Hematopoietic multipotent progenitor cell treated with erythropoietin and hydrocortisone succinate and interleukin-3 and kit ligand, for 15 days (in vitro differentiated cells): ENCODE results near the gene CCDC186.
A peak's percentile ranks its signal among the peaks of the same experiment; 100 is the strongest.

Experiments
- DNase-seq: peaks from one replicate; pipeline ENCODE4 v3.0.0-alpha.2; 2015; ENCODE audit warnings: low spot score

Gene CCDC186

DNA sequence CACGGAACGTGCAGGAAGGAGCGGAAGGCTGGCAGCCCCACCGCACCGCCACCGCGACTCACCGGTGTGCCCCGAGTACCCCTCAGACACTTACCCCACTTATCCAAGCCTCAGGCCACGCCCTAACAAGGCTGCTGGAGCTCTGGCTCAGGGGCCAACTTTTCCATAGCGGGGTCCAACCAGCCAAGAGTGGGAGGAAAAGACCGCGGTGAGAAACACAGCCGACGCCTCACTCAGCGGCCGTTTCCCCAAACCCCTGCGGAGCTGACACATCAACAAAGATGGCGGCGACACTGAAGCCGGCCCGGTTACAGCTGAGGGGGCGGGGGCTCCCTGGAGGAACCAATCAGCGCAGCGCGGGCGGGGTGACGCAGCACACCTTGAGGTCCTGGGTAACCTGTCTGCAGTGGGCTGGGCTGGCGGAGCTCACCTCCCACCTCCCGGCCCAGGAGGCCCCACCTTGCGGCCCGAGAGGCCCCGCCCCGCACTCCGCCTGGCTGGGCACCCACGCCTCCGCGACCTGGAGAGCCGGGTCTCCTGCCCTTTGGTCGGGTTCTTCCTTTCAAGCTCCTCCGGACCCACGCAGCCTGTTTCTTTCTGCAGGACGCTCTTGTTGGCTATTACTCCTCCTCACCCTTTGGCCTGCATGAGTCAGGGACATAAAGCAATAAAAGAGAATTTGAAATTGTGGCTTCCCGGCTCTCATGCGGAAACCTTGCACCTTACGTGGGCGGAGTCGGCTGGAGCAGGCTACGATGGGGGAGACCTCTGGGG is at the start of gene CCDC186:
Gene CCDC186, minus strand, starts transcription at position 283 of the 774 bp plus-strand sequence. CDS start 10,935 bp downstream, outside the sequence.
- DNase-seq: peak; percentile 96

DNA sequence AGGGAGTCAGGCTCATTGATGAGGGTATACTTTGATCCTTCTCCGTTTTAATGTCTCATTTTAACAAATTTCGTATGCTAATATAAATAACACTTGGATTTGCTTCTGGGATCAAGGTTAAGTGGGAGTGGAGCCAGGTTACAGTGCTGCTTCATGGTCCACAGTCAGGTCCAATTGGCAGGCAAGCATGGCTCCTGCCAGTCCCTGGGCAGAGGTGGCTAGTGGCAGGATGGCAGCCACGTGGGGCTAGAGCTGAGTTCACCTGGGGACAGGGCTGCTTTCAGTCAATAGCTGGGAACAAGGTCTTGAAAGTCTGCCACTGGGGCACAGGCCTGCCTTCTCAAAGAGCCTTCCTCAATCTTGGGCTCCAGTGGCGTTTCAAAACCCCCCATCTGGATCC is 49.1 kb upstream of the CCDC186 start:
- DNase-seq: no peak

DNA sequence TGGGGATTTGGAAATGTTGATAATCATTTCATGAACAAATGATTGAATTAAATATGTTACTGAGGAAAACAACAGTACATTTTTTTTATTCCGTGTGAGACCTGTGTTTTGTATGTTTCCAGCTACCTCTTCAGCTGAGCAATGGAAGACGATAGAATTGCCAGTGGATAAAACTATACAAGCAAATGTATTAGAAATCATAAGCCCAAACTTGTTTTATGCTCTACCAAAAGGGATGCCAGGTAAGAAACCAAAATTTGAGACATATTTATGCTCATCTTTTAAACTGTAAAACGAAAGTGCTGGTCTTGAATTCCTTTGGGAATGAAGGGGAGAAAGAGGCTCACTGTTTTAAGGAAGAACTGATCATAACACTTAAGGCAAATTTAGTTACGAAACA is 47.2 kb upstream of the CCDC186 start:
- DNase-seq: no peak

GRCh38 chr10:114220281-114220680 is 46.3 kb upstream of the CCDC186 start:
- no peak for DNase-seq

GRCh38 chr10:114215033-114215432 is 41.0 kb upstream of the CCDC186 start:
- no peak for DNase-seq

DNA sequence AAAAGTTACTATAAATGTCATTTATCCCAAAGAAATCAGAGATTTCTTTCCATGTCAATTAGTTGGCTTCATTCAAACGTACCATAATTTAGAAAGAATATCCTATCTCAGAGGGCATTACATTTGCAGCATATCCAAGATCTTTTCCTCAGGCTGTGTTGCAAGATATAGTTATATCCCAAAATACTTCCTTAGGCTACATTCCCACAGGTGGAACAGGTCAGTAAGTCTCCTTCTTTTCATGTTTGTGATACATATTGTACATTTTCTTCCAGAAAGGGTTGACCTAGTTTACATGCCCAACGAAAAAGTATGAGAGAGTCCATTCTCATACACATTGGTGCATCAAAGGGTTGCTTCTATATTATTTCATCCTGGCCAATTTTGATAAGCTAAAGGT is 38.1 kb upstream of the CCDC186 start:
- DNase-seq: no peak

DNA sequence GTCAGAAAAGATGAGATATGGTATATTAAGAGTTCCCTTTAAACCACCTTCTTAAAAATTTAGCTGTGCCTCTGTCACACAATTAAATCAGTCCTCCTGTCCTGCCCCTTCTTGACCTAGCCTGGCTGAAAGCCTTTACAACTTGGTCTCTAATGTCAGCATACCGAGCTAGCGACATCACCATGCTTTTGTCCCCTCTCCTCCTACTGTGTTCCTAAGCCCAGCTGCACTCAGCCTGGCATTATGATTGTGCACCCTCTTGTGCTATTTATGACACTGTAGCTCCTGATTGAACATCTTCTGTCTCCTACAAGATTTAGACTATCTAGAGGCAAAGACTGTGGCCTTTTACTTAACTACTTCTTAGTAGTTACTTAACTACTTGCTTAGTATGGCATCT is 34.3 kb upstream of the CCDC186 start:
- DNase-seq: no peak

GRCh38 chr10:114207349-114207748 is 33.3 kb upstream of the CCDC186 start:
- no peak for DNase-seq

- DNase-seq: no peak
These were observed 32.9 kb upstream of the CCDC186 start for GRCh38 chr10:114206902-114207301.

- DNase-seq: no peak
These were observed 28.8 kb upstream of the CCDC186 start for GRCh38 chr10:114202812-114203211.

GRCh38 chr10:114199239-114199638 is 25.2 kb upstream of the CCDC186 start:
- DNase-seq: no peak

- no peak for DNase-seq
These were observed 21.1 kb upstream of the CCDC186 start for GRCh38 chr10:114195079-114195478.

DNA sequence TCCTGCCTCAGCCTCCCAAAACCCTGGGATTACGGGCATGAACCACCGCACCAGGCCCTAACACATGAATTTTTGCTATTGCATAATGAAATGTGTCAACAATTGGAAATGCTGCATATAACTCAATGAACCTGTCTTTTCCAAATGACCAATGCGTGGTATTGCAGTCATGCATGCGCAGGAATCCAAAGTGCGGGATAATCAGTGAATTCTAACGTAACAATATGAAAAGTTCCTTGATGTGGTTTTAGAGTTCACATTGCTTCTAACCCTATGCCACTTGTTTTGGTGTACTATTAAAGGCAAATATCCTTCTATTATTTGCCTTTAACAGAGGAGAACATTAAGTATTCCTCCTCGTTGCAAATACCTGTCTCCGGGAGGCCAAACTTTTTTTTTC is 15.7 kb upstream of the CCDC186 start:
- no peak for DNase-seq

DNA sequence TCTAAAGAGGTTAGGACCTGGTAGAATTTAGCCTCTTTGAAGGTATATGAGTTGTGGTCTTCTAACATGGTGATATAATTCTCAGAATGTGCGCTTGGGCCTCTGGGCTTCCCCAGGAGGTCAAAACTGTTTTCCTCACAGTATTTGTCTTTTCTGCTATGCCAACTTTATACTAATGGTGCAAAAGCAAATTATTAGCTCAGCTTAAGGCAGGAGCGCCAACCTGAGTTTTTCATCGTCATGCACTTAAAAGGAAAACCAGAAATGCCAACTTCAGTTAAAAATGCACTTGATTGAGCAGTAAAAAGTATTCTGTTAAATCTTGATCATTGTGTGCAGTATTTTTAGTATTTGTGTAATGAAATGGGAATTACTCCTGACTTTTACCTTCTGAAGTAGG is 14.9 kb upstream of the CCDC186 start:
- DNase-seq: no peak

GRCh38 chr10:114188001-114188400 is 14.0 kb upstream of the CCDC186 start:
- no peak for DNase-seq

DNA sequence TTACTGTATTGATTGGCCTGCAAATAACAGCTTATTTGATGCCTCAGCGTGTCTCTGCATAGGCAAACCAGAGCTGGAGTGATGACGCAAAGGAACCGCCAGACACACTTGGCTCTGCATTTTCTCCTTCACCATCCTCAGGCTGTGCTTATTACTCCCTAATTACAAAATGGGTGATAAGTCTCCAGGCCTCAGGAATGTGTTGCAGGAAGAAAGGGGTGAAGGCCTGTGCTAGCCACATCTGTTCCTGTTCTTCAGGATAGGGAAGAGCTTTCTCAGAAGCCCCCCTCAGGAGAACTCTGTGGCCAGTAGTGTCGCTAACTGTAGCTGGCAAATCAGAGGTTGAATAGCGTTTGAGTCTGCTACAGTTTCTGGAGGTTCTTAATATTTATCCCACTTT is 10.3 kb upstream of the CCDC186 start:
- DNase-seq: no peak

GRCh38 chr10:114183563-114183962 is 9.6 kb upstream of the CCDC186 start:
- DNase-seq: no peak

GRCh38 chr10:114181971-114182370 is 8.0 kb upstream of the CCDC186 start:
- no peak for DNase-seq

GRCh38 chr10:114180937-114181336 is 6.9 kb upstream of the CCDC186 start:
- no peak for DNase-seq

GRCh38 chr10:114179747-114180146 is 5.7 kb upstream of the CCDC186 start:
- DNase-seq: no peak

DNA sequence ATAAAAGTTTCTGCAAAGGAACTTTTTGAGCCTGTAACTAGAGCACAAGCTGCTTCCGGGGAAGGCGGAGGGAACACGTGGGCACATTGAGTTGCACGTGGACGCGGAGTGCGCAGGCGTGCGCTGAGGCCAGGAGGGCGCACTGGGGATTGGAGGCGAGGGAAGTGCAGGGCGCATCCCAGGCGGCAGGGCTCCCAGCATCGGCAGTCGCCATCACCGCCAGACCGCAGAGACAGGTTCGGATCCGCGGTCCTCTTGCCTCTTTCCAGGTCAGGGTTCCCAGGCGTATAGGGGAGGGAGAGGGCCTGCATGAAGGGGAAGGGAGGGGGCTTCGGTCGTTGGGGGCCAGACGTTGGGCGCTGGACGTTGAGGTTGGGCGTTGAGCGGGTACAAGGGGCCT is 5.1 kb upstream of the CCDC186 start, which contains the start of gene TDRD1:
Gene TDRD1, plus strand, starts transcription at position 206 of the 400 bp plus-strand sequence. CDS start 8,479 bp downstream, outside the sequence.
- no peak for DNase-seq

GRCh38 chr10:114176511-114176910 is 2.5 kb upstream of the CCDC186 start:
- DNase-seq: no peak

DNA sequence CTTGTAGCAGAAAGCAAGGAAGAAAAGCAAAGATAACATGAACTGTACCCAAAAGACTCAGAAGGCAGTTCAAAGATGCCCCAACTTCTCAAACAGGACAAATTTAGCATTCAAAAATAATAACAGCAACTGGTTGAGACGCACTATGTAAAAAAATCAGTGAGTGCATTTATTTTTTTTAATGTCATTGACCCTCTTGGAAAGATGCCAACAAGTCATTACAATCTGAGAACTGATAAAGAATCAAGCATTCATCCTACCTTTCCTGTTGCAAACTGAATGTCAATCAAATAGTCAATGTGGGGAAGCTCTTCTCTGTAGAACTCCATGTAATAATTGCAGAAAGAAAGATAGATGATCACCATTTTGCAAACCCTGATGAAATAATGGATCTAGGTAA is 1.7 kb upstream of the CCDC186 start:
- DNase-seq: no peak

DNA sequence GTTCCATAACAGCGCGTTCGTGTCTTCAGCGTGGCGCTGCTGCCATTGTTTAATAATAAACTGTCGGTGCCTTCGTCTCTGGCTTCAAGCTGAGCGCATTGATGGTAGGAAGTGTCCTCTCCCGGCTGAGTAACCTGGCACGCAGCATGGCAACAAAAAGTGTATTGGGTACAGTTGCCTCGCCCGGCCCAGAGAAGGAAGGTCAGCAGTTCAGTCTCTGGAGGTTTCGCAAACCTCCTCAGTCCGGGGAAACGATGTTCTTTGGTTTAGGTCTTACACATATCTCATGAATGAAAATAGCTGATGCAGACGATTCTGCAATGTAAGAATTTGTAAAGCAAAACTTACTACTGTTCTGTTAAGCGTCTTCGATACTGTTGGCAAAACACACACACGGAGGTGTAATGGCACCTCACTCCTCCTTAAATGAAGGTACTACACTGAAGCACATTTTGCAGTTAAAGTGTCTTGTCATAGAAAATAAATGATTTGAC is 739 bp upstream of the CCDC186 start:
- no peak for DNase-seq
